HG03521 (cell line): ENCODE data around the gene CTBS.

ENCODE experiments used
- ATAC-seq: cut with Tn5 transposase; IDR thresholded peaks from one replicate; pipeline ENCODE4 v1.9.1; 2021; ENCODE audit warnings: mild to moderate bottlenecking, moderate library complexity; ENCODE audit not compliant: unreplicated experiment

CTBS gene

GRCh38 chr1:84587099-84587498, 12.9 kb upstream of the CTBS start:
- ATAC-seq = no peak

- ATAC-seq = no peak
Measured at GRCh38 chr1:84585803-84586202, 11.6 kb upstream of the CTBS start.

- ATAC-seq = no peak
Measured at GRCh38 chr1:84584126-84584525, 9.9 kb upstream of the CTBS start.

GRCh38 chr1:84583648-84584047, 9.4 kb upstream of the CTBS start:
- ATAC-seq = no peak

- peak; percentile 48 for ATAC-seq
Measured at GRCh38 chr1:84582802-84583587, 8.8 kb upstream of the CTBS start.

GRCh38 chr1:84581648-84582047, 7.4 kb upstream of the CTBS start:
- no peak for ATAC-seq

GRCh38 chr1:84574936-84575335, 696 bp upstream of the CTBS start:
- ATAC-seq = no peak

GRCh38 chr1:84573481-84573966, 716 bp downstream of the CTBS start:
- ATAC-seq = no peak

GRCh38 chr1:84571150-84571535, 3.1 kb downstream of the CTBS start:
- no peak for ATAC-seq

GRCh38 chr1:84570436-84571149, 3.6 kb downstream of the CTBS start:
- ATAC-seq = no peak

GRCh38 chr1:84569216-84569615, 5.0 kb downstream of the CTBS start:
- ATAC-seq = no peak

- ATAC-seq = no peak
Measured at GRCh38 chr1:84550826-84551225, 23.4 kb downstream of the CTBS start.

- no peak for ATAC-seq
Measured at GRCh38 chr1:84541679-84542078, 32.6 kb downstream of the CTBS start.

GRCh38 chr1:84540759-84541158, 33.5 kb downstream of the CTBS start:
- no peak for ATAC-seq

- ATAC-seq = no peak
Measured at GRCh38 chr1:84539972-84540371, 34.3 kb downstream of the CTBS start.

GRCh38 chr1:84538599-84538998, 35.6 kb downstream of the CTBS start:
- no peak for ATAC-seq

- ATAC-seq = no peak
Measured at GRCh38 chr1:84525779-84526178, 48.5 kb downstream of the CTBS start.

- no peak for ATAC-seq
Measured at GRCh38 chr1:84524590-84524989, 49.6 kb downstream of the CTBS start.

GRCh38 chr1:84510668-84511067, 63.6 kb downstream of the CTBS start:
- no peak for ATAC-seq

GRCh38 chr1:84510165-84510564, 64.1 kb downstream of the CTBS start:
- ATAC-seq = no peak

GRCh38 chr1:84509029-84509428, 65.2 kb downstream of the CTBS start:
- ATAC-seq = no peak

GRCh38 chr1:84508510-84508909, 65.7 kb downstream of the CTBS start:
- ATAC-seq = no peak
